ENCODE measurements around the gene GRAMD1B.
A peak's percentile ranks its signal among the peaks of the same experiment; 100 is the strongest.
"Not testable (repeated sequence)": the region's sequence is repeated elsewhere in the genome, so short reads cannot be mapped to it uniquely, and the experiment has no call there.

The GRAMD1B gene

GRCh38 chr11:123513309-123513708 lies 83.2 kb downstream of the GRAMD1B start:
- not testable (repeated sequence) for DNase-seq

- DNase-seq = no peak
Measured at GRCh38 chr11:123516238-123516637, 86.2 kb downstream of the GRAMD1B start.

DNA sequence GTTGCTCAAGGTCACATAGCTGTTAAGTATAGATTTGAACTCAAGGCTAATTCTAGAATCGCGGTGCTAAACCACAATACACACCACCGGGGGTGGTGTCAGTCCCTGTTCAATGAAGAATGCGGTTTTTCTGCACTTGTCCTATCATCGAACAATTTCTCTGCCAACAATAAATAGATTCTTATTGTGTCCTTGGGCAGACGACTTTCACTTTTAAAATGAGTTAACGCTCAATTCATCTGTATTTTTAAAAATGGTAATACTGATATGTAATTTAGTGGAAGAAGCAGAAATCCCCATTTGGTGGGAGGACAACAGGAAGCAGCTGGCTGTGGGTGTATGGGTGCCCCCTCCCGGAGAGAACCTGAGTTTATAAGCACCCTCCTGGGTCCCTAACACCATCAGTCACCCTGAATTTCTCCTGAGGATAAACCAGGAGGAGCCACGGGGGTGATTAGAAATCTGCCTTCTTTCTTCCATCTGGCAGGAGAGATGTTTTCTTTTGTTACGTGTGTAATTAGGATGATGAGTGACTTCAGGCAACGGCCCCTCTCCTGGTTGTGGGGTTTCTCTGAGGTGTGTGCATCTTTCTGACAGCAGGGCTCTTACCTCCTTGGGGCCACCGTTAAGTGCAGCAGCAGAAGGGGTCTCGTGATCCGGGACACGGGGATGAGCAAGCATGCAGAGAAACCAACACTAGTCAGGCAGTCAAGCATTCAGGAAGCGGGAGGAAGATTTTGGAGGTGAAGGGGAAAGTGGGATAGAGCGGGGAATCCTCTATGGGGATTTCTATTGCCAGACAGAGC lies 87.7 kb downstream of the GRAMD1B start:
- peak; percentile 29 for DNase-seq

DNA sequence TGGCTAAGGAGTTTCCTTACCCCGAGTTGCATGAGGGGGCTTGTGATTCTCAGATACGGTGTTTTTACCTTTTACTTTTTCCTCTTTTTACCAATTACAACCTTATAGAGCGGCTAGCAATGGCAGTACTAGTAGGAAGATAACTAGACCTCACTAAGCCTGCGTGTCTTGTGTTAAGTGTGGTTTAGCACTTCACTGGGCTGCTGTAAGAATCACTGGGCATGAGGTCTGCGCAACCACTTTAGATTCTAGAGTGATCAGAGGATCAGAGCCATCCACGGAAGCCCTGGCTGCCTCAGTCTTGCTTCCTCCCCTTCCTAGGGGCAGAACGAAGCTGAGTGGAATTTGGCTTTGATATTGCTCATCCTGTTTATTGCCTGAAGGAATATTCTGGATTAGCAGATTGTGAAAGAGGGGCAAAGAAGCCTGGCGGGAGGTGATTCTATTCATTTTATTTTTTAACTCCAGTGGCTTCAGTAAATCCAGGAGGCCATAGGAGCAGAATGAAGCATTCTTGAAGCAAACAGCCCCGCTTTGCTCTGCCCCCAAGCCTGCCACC lies 88.5 kb downstream of the GRAMD1B start:
- no peak for DNase-seq

DNA sequence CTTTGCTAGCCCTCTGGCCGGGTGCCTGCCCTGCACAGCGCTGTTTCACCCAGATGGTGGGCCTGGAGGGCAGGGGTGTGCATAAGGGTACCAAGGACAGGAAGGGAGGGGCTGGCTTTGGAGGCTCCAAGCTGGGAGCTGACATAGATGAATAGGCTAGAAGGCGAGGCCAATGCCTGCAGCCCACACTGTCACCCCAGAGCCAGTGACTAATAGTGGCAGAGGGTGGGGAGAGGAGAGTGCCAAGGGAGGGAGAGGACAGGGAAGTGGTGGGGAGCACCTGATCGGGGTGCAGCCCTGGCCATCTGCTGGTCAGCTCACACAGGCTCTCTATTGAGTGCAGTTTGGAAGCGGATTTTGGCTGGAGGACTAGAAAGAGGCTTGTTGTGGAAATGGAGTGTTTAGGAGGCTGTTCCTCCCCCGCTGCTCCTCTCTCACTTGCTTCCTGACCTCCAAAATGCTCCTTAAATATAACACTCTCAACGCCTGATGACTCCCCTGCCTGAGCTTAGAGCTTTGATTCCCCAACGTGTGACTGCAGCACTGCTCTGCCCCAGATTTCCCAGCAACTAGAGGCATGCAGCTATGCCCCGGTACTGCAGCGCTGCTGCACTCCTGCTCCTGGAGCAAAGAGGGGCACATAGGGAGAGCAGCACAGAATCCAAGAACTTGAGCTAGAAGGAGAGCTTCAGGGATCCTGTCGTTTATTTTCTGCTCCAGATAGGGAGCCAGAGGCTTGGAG lies 89.2 kb downstream of the GRAMD1B start:
- no peak for DNase-seq

DNA sequence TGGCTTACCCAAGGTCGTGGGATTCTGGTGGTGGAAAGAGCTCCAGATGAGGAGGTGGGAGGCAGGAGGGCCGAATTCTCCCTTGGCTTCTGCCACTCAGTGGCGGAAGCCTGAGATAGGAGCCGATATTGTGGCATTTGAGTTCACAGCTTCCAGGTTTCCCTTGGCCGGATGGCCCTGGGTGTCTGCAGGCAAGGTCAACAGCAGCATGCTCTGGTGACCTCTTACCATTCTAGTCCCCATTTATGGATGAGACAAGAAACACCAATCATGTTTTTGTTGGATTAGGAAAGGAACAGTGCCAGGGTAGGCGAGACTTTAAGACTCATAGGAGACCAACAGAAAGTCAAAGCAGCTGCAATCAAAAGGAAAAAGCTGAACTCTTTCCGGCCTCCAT lies 89.7 kb downstream of the GRAMD1B start:
- no peak for DNase-seq

- not testable (repeated sequence) for DNase-seq
Measured at GRCh38 chr11:123520476-123520875, 90.4 kb downstream of the GRAMD1B start.

DNA sequence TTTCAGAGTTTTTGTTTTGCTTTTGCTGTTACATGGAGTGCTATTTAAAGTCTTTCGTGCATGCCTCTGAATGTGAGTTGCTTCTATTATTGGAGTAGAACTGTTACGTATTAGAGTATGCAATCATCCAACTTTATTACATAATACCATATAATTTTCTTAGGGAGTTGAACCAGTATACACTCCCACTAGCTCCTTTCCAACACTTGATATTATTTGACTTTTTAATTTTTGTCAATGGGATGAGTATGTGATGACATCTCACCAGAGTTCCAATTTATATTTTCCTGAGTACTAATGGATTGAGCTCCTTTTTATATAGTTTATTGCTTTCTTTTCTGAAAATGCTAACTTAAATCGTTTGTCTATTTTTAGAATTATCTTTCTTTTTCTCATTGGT lies 90.9 kb downstream of the GRAMD1B start:
- no peak for DNase-seq

DNA sequence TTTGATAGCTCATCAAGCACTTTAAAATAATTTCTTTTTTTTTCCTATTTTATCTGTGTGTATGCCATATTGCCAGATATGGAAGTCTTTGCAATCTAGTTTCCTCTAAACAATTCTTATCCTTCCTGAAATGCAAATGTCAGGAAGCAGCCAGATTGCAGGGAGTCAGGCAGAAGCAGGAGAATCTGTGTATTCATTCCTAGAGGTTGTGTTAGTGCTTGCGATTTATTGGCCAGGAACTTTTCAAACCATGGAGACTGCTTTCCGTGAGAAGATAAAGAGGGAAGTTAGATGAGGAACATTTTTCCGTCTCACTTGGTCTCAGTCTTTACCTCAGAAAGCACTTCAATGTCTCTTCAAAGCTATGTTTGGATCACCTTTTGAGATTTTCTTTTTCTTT lies 91.9 kb downstream of the GRAMD1B start:
- DNase-seq = no peak

GRCh38 chr11:123523539-123523938 lies 93.5 kb downstream of the GRAMD1B start:
- DNase-seq = no peak

- no peak for DNase-seq
Measured at GRCh38 chr11:123525097-123525496, 95.0 kb downstream of the GRAMD1B start.

- no peak for DNase-seq
Measured at GRCh38 chr11:123525511-123525918, 95.4 kb downstream of the GRAMD1B start.

- DNase-seq = no peak
Measured at GRCh38 chr11:123526027-123526805, 96.1 kb downstream of the GRAMD1B start.

GRCh38 chr11:123526918-123527317 lies 96.8 kb downstream of the GRAMD1B start:
- DNase-seq = no peak

GRCh38 chr11:123527526-123527925 lies 97.5 kb downstream of the GRAMD1B start:
- DNase-seq = no peak

DNA sequence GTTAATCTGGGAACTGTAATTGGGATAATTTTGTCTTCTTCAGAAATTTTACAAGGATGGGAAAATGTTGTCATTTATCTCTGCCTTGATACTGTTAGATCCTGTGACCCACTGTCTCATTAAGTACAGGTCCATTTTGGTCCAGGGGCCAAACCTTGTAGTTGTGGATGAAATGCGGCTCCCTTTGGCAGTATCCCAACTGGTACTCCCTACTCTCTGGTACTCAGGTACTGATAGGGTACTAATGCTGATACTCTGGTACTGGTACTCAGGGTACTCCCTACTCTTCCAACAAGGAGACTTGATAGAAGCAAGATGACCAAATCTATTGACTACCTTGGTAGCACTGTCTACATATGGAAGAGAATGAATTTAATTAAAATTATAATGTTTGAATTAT lies 97.9 kb downstream of the GRAMD1B start:
- no peak for DNase-seq

DNA sequence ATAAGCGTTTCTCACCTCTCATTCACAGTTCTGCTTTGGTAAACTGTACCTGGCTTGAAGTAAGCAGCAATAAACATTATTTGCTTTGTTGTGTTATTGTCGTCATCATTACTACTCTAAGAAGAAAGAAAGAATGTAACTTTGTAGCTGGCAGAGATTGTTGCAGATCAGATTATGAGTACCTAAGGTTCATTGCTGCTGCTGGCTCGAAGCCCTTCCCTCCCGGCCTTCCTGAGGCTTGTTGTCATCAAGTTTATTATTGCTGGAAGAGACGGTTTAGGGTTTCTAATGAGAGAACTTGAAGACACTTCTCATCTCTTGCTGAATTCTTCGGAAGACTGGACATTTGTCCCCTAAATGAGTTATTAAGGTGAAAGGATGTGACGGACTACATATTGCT lies 101.3 kb downstream of the GRAMD1B start:
- DNase-seq = no peak

- DNase-seq = no peak
Measured at GRCh38 chr11:123532131-123532530, 102.1 kb downstream of the GRAMD1B start.

GRCh38 chr11:123535401-123535800 lies 105.3 kb downstream of the GRAMD1B start:
- DNase-seq = no peak

- DNase-seq = no peak
Measured at GRCh38 chr11:123536690-123537437, 106.8 kb downstream of the GRAMD1B start.

GRCh38 chr11:123537726-123538125 lies 107.7 kb downstream of the GRAMD1B start:
- no peak for DNase-seq

- no peak for DNase-seq
Measured at GRCh38 chr11:123543797-123544196, 113.7 kb downstream of the GRAMD1B start.

Data from NCI-H2171 (cell line).